Astrocyte of the spinal cord (primary cell): ENCODE measurements around the gene PMM2.
"Not testable (repeated sequence)": the region's sequence is repeated elsewhere in the genome, so short reads cannot be mapped to it uniquely, and the experiment has no call there.

ENCODE experiments used
- DNase-seq: peaks from one replicate; pipeline ENCODE4 v3.0.0; 2011; ENCODE audit warnings: low read depth, low spot score
- H3K4me3 ChIP-seq: 2 replicates; pipeline ENCODE4 v1.5.1; 2011; ENCODE audit warnings: low read depth, mild to moderate bottlenecking, low read length, moderate library complexity
- in situ Hi-C: cut with HindIII; loops from 2 replicates; pipeline ENCODE4 v1.10.0; 2017; ENCODE audit warnings: low sequenced_read_pairs
- TF ChIP-seq, protein P1 (sequence below): IDR thresholded peaks from 2 replicates; pipeline ENCODE4 v1.5.1; 2012; ENCODE audit warnings: low read depth, mild to moderate bottlenecking, low read length, inconsistent platforms

PMM2 gene

DNA sequence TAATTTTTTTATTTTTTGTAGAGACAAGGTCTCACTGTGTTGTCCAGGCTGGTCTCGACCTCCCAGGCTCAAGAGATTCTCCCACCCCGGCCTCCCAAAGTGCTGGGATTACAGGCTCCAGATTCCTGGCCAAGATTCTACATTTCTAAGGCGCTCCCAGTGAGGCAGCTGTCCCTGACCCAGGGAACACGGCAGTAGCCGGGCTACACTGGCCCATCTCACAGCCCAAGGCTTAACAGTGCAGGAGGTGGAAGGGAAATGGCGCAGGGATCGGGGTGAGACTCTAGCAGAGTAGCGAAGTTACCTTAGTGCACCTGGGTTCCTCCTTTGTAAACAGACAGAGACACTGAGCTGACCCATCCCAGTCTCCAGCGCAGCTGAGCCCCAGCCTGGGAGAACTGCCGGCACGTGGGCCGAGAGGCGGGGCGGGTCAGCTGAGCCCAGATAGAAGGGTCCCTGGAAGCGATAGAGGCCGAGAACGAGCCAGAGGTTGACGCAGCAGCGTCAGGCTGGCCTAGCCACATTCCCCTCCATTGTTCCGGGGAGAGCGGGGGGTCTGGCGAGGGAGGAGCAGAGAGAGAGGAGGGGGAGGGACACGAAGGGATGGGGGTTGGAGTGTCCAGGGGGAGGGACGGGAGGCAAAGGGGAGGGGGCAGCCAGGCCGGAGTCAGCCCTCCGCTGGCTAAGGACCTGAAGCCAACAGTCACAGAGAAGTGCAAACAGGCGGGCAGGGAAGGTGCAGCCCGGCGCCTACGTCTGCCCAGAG, 68.7 kb downstream of the PMM2 start:
- TF ChIP-seq, protein P1, sequence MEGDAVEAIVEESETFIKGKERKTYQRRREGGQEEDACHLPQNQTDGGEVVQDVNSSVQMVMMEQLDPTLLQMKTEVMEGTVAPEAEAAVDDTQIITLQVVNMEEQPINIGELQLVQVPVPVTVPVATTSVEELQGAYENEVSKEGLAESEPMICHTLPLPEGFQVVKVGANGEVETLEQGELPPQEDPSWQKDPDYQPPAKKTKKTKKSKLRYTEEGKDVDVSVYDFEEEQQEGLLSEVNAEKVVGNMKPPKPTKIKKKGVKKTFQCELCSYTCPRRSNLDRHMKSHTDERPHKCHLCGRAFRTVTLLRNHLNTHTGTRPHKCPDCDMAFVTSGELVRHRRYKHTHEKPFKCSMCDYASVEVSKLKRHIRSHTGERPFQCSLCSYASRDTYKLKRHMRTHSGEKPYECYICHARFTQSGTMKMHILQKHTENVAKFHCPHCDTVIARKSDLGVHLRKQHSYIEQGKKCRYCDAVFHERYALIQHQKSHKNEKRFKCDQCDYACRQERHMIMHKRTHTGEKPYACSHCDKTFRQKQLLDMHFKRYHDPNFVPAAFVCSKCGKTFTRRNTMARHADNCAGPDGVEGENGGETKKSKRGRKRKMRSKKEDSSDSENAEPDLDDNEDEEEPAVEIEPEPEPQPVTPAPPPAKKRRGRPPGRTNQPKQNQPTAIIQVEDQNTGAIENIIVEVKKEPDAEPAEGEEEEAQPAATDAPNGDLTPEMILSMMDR: no peak
- in situ Hi-C loops: no loop called here
- peak overlapping the region; percentile 75 for H3K4me3 ChIP-seq
- DNase-seq: peak; percentile 44

GRCh38 chr16:8866884-8867215, 69.2 kb downstream of the PMM2 start:
- in situ Hi-C loops: no loop called here
- DNase-seq: no peak
- TF ChIP-seq, protein P1: no peak
- peak overlapping the region; percentile 75 for H3K4me3 ChIP-seq

DNA sequence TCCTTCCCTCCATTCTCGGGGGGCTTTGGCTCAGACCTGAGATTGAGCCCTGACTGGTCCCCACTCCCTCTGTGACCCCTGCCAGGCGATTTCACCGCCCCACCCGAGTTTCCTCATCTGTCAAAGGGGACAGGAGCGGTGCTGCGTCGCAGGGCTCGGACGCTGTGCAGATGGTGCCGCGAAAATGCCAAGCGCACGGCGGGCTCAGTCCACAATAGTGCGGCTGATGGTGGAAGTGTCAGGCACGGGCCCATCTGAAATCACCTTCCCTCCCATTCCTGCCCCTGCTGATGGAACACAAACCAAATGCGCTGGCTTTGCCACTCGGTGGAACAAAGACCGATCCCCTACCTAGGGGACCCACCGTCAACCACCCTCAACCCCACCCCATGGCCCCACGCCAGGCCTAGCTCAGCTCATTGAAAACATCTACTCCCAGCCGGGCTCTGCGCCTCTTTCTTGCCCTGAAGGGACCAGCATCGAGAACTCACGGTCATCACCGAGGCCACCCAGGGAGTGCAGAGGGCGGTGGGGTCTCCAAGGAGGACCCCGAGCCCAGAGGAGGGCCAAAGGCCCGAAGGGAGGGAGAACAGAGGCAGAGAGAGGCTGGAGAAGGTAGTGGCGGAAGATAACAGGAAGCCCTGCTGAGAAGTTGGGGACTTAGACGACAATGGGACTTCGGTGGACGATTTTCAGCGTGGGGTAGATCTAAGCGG, 69.7 kb downstream of the PMM2 start:
- no peak for DNase-seq
- TF ChIP-seq, protein P1: no peak
- in situ Hi-C loops: no loop called here
- H3K4me3 ChIP-seq: peak overlapping the region; percentile 75

DNA sequence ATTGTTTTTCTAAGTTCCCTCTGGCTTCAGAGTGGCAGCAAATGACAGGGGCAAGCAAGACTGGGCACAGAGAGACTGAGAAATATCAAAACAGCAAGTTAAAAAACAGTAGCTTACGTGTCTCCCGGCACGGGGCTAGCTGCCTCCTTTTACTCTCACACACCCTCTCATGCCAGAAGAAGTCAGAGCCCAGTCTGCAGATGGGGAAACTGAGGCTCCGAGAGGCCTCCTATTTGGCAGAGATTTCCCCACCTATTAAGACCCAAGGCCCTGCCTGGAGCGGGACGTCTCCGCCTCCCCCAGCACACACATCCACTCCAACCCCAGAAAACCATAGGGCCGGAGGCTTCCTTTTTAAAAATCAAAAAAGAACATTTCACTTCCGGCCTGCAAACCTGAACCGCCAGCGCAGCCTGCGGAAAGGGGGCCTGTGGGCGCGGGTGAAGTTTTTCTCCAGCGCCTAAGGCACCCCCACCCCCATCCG, 70.3 kb downstream of the PMM2 start:
- in situ Hi-C loops: no loop called here
- DNase-seq: peak; percentile 37
- TF ChIP-seq, protein P1: no peak
- H3K4me3 ChIP-seq: peak overlapping the region; percentile 75

GRCh38 chr16:8868416-8869211, 71.0 kb downstream of the PMM2 start, which contains the start of gene CARHSP1:
TSS of gene CARHSP1 (minus strand) at chr16:8869006. CDS start at chr16:8859328, 9,678 bp downstream.
- in situ Hi-C loops: no loop called here
- peak; percentile 92 for DNase-seq
- TF ChIP-seq, protein P1: no peak
- peak within 1 kb of the TSS; percentile 75 for H3K4me3 ChIP-seq

- TF ChIP-seq, protein P1: no peak
- DNase-seq: no peak
- in situ Hi-C loops: no loop called here
- peak overlapping the region; percentile 54 for H3K4me3 ChIP-seq
These were observed 71.8 kb downstream of the PMM2 start for GRCh38 chr16:8869212-8869987.

DNA sequence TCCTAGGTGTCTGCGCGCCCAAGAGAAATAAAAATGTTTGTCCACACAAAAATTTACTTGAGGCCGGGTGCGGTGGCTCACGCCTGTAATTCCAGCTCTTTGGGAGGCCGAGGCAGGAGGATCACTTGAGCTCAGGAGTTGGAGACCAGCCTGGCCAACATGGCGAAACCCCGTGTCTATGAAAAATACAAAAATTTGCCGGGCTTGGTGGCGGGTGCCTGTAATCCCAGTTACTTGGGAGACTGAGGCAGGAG, 72.3 kb downstream of the PMM2 start:
- not testable (repeated sequence) for DNase-seq, H3K4me3 ChIP-seq

More for the DNA sequence above, 72.3 kb downstream of the PMM2 start:
- in situ Hi-C loops: not testable (repeated sequence)
